ENCODE measurements around the gene DCAF15. TPM values are rescaled to one million over a fixed set of nuclear protein-coding genes. Genes with fewer than 3 reads are reported as not detected.

Gene DCAF15
- total and polyA plus RNA-seq, 2 experiments from 2014 or later, result 39.5 to 81.3 TPM

DNA sequence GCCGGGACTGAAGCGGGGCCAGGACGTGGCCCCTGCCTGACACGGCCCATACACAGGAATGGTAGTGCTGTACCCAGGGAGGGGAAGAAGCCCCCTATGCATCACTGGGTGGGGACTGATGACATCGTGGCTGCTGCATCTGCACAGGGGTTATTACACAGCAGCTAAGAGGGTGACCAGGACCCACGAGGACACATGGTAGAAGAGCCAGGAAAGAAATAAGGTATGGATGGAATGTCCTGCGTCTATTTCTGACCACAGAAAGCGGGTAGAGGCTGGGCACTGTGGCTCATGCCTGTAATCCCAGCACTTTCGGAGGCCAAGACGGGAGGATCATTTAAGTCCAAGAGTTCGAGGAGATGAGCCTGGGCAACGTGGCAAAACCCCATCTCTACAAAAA is 24.1 kb downstream of the DCAF15 start:
- Histone ChIP-seq H3K9me2 (ENCODE audit: insufficient read depth) (no peaks in the 10 kb centered on the region), H3K79me2 (replicated peaks; ENCODE audit: insufficient read depth) (no peaks in the 10 kb centered on the region), H3K27me3 (ENCODE audit: insufficient read depth) (no peaks in the 10 kb centered on the region), H2AFZ (no peak overlapping the region), H4K20me1 (replicated peaks; ENCODE audit: insufficient read depth) (no peaks in the 10 kb centered on the region), H3K4me2 (no peak overlapping the region), H3K36me3 (ENCODE audit: insufficient read depth) (no peaks in the 10 kb centered on the region), H3K27ac (ENCODE audit: low read depth) (no peak overlapping the region), H3K4me3 (no peak overlapping the region), H3K4me1 (ENCODE audit: insufficient read depth) (peaks cover 23% of the 10 kb centered on the region), H3F3A (replicated peaks; ENCODE audit: low read depth) (no peaks in the 10 kb centered on the region)
- ATAC-seq (no peak), DNase-seq (ENCODE audit: low spot score) (no peak)
- H3K4me1 Mint-ChIP-seq, result peaks cover 18% of the 10 kb centered on the region
- TF ChIP-seq, protein P1, sequence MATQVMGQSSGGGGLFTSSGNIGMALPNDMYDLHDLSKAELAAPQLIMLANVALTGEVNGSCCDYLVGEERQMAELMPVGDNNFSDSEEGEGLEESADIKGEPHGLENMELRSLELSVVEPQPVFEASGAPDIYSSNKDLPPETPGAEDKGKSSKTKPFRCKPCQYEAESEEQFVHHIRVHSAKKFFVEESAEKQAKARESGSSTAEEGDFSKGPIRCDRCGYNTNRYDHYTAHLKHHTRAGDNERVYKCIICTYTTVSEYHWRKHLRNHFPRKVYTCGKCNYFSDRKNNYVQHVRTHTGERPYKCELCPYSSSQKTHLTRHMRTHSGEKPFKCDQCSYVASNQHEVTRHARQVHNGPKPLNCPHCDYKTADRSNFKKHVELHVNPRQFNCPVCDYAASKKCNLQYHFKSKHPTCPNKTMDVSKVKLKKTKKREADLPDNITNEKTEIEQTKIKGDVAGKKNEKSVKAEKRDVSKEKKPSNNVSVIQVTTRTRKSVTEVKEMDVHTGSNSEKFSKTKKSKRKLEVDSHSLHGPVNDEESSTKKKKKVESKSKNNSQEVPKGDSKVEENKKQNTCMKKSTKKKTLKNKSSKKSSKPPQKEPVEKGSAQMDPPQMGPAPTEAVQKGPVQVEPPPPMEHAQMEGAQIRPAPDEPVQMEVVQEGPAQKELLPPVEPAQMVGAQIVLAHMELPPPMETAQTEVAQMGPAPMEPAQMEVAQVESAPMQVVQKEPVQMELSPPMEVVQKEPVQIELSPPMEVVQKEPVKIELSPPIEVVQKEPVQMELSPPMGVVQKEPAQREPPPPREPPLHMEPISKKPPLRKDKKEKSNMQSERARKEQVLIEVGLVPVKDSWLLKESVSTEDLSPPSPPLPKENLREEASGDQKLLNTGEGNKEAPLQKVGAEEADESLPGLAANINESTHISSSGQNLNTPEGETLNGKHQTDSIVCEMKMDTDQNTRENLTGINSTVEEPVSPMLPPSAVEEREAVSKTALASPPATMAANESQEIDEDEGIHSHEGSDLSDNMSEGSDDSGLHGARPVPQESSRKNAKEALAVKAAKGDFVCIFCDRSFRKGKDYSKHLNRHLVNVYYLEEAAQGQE (IDR thresholded peaks at IDR 0.05; ENCODE audit: unreplicated experiment), result no peak
- TF ChIP-seq STAT1 (IDR thresholded peaks at IDR 0.05; ENCODE audit: unreplicated experiment) (no peak), POLR2AphosphoS5 (IDR thresholded peaks at IDR 0.05; ENCODE audit: low read depth) (no peak), CTCF (conservative IDR thresholded peaks at IDR 0.05; ENCODE audit: low read depth in 2 of 2) (no peak), CREB1 (CRISPR knock-in tag; IDR thresholded peaks at IDR 0.05; ENCODE audit: low read depth) (no peak), NANOG (IDR thresholded peaks at IDR 0.05; ENCODE audit: borderline replicate concordance) (no peak), ZNF331 (CRISPR knock-in tag; IDR thresholded peaks at IDR 0.05; ENCODE audit: low read depth) (no peak), JUNB (IDR thresholded peaks at IDR 0.05; ENCODE audit: unreplicated experiment) (no peak), EZH2 (IDR thresholded peaks at IDR 0.05; ENCODE audit: low read depth, unreplicated experiment) (no peak), EZH2phosphoT487 (IDR thresholded peaks at IDR 0.05; ENCODE audit: unreplicated experiment) (no peak), ETS1 (IDR thresholded peaks at IDR 0.05) (no peak), ZNF114 (CRISPR knock-in tag; IDR thresholded peaks at IDR 0.05) (no peak), ZNF462 (CRISPR knock-in tag; IDR thresholded peaks at IDR 0.05) (no peak)
- no peak overlapping the region for H3K27ac Mint-ChIP-seq
- no peak overlapping the region for H3K4me3 Mint-ChIP-seq
- H3K9me3 Mint-ChIP-seq, result no peaks in the 10 kb centered on the region
- H3K36me3 Mint-ChIP-seq (ENCODE audit: low read depth), result peaks cover 3% of the 10 kb centered on the region; the same call in 1 of the 3 replicates
- peaks cover 11% of the 10 kb centered on the region for H3K27me3 Mint-ChIP-seq (ENCODE audit: insufficient read depth, low read depth, poor library complexity)

All from GM23338 (cell line).